Measurements from ENCODE around the gene NFIX. TPM values are rescaled to one million over a fixed set of nuclear protein-coding genes. Genes with fewer than 3 reads are reported as not detected.

Gene NFIX
- total and polyA plus RNA-seq, 2 donors (not counting 1 experiment from before 2014, with no cell fraction given) = 0.69 to 5.6 TPM

- ChIA-PET POLR2A (no interaction called here), CTCF (interaction anchor here (0.6 to 1.6 kb wide), 3 partner anchors 37 to 44 kb away, joined by 3 to 4 read pairs (median 3); no protein-coding TSS in a partner anchor)
- no peaks in the 10 kb centered on the region for H4K20me1 ChIP-seq (ENCODE audit: control insufficient read depth, insufficient read depth, low read length, poor library complexity, severe bottlenecking)
- no peak overlapping the region for H2AFZ ChIP-seq (ENCODE audit: insufficient read depth, low read depth, low read length, poor library complexity, severe bottlenecking)
- TF ChIP-seq, protein P1, sequence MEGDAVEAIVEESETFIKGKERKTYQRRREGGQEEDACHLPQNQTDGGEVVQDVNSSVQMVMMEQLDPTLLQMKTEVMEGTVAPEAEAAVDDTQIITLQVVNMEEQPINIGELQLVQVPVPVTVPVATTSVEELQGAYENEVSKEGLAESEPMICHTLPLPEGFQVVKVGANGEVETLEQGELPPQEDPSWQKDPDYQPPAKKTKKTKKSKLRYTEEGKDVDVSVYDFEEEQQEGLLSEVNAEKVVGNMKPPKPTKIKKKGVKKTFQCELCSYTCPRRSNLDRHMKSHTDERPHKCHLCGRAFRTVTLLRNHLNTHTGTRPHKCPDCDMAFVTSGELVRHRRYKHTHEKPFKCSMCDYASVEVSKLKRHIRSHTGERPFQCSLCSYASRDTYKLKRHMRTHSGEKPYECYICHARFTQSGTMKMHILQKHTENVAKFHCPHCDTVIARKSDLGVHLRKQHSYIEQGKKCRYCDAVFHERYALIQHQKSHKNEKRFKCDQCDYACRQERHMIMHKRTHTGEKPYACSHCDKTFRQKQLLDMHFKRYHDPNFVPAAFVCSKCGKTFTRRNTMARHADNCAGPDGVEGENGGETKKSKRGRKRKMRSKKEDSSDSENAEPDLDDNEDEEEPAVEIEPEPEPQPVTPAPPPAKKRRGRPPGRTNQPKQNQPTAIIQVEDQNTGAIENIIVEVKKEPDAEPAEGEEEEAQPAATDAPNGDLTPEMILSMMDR (IDR thresholded peaks at IDR 0.05) = no peak
- no peak for TF ChIP-seq EZH2 (IDR thresholded peaks at IDR 0.05; ENCODE audit: borderline replicate concordance, insufficient read depth, low read depth, low read length, poor library complexity, severe bottlenecking)
- peaks cover 32 to 36% of the 10 kb centered on the region in 2 donors for H3K4me1 ChIP-seq (ENCODE audit: control insufficient read depth in 2 of 2, insufficient read depth in 2 of 2, low read length in 2 of 2)
- H3K4me3 ChIP-seq (ENCODE audit: control extremely low read depth in 1 of 5, extremely low read depth in 1 of 5, insufficient read depth in 1 of 5, low read depth in 2 of 5, low read length in 4 of 5) = no peak overlapping the region
- peaks cover 0 to 40% (median 21%) of the 10 kb centered on the region in 4 experiments for H3K27me3 ChIP-seq (replicated peaks in 1 of 4; ENCODE audit: control extremely low read depth in 1 of 4, control insufficient read depth in 3 of 4, insufficient read depth in 4 of 4, low read length in 3 of 4)
- Mint-ChIP-seq H3K27ac (no peak overlapping the region), H3K27me3 (peaks cover 64% of the 10 kb centered on the region), H3K9me3 (ENCODE audit: insufficient read depth) (no peaks in the 10 kb centered on the region), H3K4me3 (no peak overlapping the region), H3K4me1 (peaks cover 39% of the 10 kb centered on the region)
- H3K36me3 ChIP-seq (replicated peaks in 1 of 2; ENCODE audit: control extremely low read depth in 1 of 2, control insufficient read depth in 1 of 2, extremely low read depth in 1 of 2, insufficient read depth in 2 of 2, low read length in 1 of 2) = no peaks in the 10 kb centered on the region
- no peaks in the 10 kb centered on the region for H3K79me2 ChIP-seq (ENCODE audit: control insufficient read depth, insufficient read depth, low read length)
- intact Hi-C loops (cut with micrococcal nuclease) = no loop called here
- no peak for ATAC-seq (ENCODE audit: low read depth)
- WGBS (ENCODE audit: insufficient coverage) = 90% methylated on average over 9 of the region's 22 CpGs
- H3K4me2 ChIP-seq (replicated peaks; ENCODE audit: low read depth, low read length, poor library complexity, severe bottlenecking) = no peak overlapping the region
- H3K9me3 ChIP-seq (ENCODE audit: control extremely low read depth in 1 of 3, control insufficient read depth in 2 of 3, insufficient read depth in 1 of 3, low read length in 2 of 3) = peaks cover 0 to 13% (median 0%) of the 10 kb centered on the region in 3 donors
- H3K27ac ChIP-seq (ENCODE audit: low read length in 2 of 2) = no peak overlapping the region
- H3K9ac ChIP-seq (ENCODE audit: low read length) = no peak overlapping the region
- DNase-seq = no peak
Measured at GRCh38 chr19:13016628-13017305, 21.5 kb downstream of the NFIX start.

DNA sequence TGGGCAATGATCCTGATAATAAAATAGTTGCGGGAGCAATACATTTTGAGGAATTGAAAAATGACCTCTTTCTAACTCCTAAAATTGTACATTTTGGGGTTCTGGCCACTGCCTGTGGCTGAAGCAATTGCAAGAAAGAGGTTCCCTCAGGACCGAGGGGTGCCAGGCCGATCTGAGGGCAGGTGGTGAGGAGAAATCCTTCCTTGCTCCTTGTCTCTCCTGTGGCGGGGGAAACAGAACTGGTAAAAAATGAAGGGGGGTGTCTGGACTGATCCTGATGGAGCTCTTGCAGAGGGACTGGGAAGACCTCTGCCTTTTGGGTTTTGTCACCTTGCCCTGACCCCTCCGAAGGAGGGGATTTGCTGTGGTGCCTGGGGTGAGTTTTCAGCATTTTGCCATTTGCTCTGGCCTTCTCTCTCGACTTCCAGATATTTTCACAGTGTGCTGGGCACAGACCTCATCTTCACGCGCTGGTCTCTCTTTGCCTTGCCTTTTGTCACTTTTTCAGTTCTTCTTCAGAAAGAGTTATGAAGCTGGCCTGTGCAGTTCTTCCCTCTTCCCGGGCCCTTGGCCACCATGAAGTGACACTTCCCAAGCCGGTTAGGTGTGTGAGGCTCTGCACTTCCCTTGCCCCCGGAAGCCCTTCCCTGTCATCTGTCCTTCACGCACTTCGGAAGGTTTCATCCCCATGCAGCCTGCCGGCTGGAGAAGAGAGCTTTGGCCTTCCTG, 22.2 kb downstream of the NFIX start:
- ChIA-PET CTCF (interaction anchor here (0.6 to 1.6 kb wide), 3 partner anchors 40 to 116 kb away, joined by 3 to 4 read pairs (median 3); no protein-coding TSS in a partner anchor), POLR2A (no interaction called here)
- DNase-seq (no peak), ATAC-seq (ENCODE audit: low read depth) (no peak)
- Mint-ChIP-seq H3K4me1 (peaks cover 45% of the 10 kb centered on the region), H3K27ac (no peak overlapping the region), H3K27me3 (peaks cover 65% of the 10 kb centered on the region), H3K4me3 (no peak overlapping the region), H3K9me3 (ENCODE audit: insufficient read depth) (no peaks in the 10 kb centered on the region)
- Histone ChIP-seq H3K9ac (ENCODE audit: low read length) (no peak overlapping the region), H4K20me1 (ENCODE audit: control insufficient read depth, insufficient read depth, low read length, poor library complexity, severe bottlenecking) (no peaks in the 10 kb centered on the region), H3K4me1 (ENCODE audit: control insufficient read depth in 2 of 2, insufficient read depth in 2 of 2, low read length in 2 of 2) (peaks cover 31 to 34% of the 10 kb centered on the region in 2 donors), H3K4me2 (replicated peaks; ENCODE audit: low read depth, low read length, poor library complexity, severe bottlenecking) (no peak overlapping the region), H3K79me2 (ENCODE audit: control insufficient read depth, insufficient read depth, low read length) (no peaks in the 10 kb centered on the region), H2AFZ (ENCODE audit: insufficient read depth, low read depth, low read length, poor library complexity, severe bottlenecking) (no peak overlapping the region), H3K9me3 (ENCODE audit: control extremely low read depth in 1 of 3, control insufficient read depth in 2 of 3, insufficient read depth in 1 of 3, low read length in 2 of 3) (peaks cover 0 to 6% (median 0%) of the 10 kb centered on the region in 3 donors), H3K36me3 (replicated peaks in 1 of 2; ENCODE audit: control extremely low read depth in 1 of 2, control insufficient read depth in 1 of 2, extremely low read depth in 1 of 2, insufficient read depth in 2 of 2, low read length in 1 of 2) (no peaks in the 10 kb centered on the region), H3K4me3 (ENCODE audit: control extremely low read depth in 1 of 5, extremely low read depth in 1 of 5, insufficient read depth in 1 of 5, low read depth in 2 of 5, low read length in 4 of 5) (no peak overlapping the region), H3K27me3 (replicated peaks in 1 of 4; ENCODE audit: control extremely low read depth in 1 of 4, control insufficient read depth in 3 of 4, insufficient read depth in 4 of 4, low read length in 3 of 4) (peaks cover 0 to 33% (median 18%) of the 10 kb centered on the region in 4 experiments), H3K27ac (ENCODE audit: low read length in 2 of 2) (no peak overlapping the region)
- WGBS (ENCODE audit: insufficient coverage) = 83% methylated on average over 10 of the region's 14 CpGs
- no peak for TF ChIP-seq EZH2 (IDR thresholded peaks at IDR 0.05; ENCODE audit: borderline replicate concordance, insufficient read depth, low read depth, low read length, poor library complexity, severe bottlenecking)
- TF ChIP-seq, protein P1 (IDR thresholded peaks at IDR 0.05) = no peak
- intact Hi-C loops (cut with micrococcal nuclease) = no loop called here
